GM23338 (cell line): ENCODE data around the gene PDP2. TPM values are rescaled to one million over a fixed set of nuclear protein-coding genes. Genes with fewer than 3 reads are reported as not detected.

Source experiments
- ATAC-seq: fragments of 200-7000 bp; cut with Tn5 transposase; 3 replicates; pipeline ENCODE4 v1.9.1; 2020
- DNase-seq: peaks from one replicate; pipeline ENCODE4 v3.0.0-alpha.2; 2015; ENCODE audit warnings: low spot score
- H2AFZ ChIP-seq: fragments of 200-600 bp; sonication (generic); 2 replicates; pipeline ENCODE4 v1.8.0; 2016; ENCODE audit warnings: antibody characterized with exemption, mild to moderate bottlenecking, moderate library complexity
- H3F3A ChIP-seq: fragments of 200-600 bp; sonication (generic); replicated peaks from 2 replicates; pipeline ENCODE4 v1.8.0; 2017; ENCODE audit warnings: antibody characterized with exemption, mixed run types, low read depth
- H3K27ac ChIP-seq: fragments of 200-600 bp; sonication (generic); 2 replicates; pipeline ENCODE4 v1.6.1; 2016; ENCODE audit warnings: low read depth
- H3K27me3 ChIP-seq: fragments of 200-600 bp; sonication (generic); 2 replicates; pipeline ENCODE4 v1.8.0; 2016; ENCODE audit warnings: mild to moderate bottlenecking, mixed run types, moderate library complexity; ENCODE audit not compliant: insufficient read depth
- H3K36me3 ChIP-seq: fragments of 200-600 bp; sonication (generic); 2 replicates; pipeline ENCODE4 v1.8.0; 2016; ENCODE audit warnings: mild to moderate bottlenecking; ENCODE audit not compliant: insufficient read depth
- H3K4me1 ChIP-seq: fragments of 200-600 bp; sonication (generic); 2 replicates; pipeline ENCODE4 v1.8.0; 2016; ENCODE audit warnings: mild to moderate bottlenecking, moderate library complexity; ENCODE audit not compliant: insufficient read depth
- H3K4me2 ChIP-seq: fragments of 200-600 bp; sonication (generic); 2 replicates; pipeline ENCODE4 v1.7.1; 2017; ENCODE audit warnings: mixed run types
- H3K4me3 ChIP-seq: fragments of 200-600 bp; sonication (generic); 2 replicates; pipeline ENCODE4 v1.6.1; 2016; ENCODE audit warnings: mixed run types
- H3K79me2 ChIP-seq: fragments of 200-600 bp; sonication (generic); replicated peaks from 2 replicates; pipeline ENCODE4 v1.8.0; 2017; ENCODE audit warnings: mild to moderate bottlenecking; ENCODE audit not compliant: insufficient read depth
- H3K9me2 ChIP-seq: fragments of 200-600 bp; sonication (generic); 2 replicates; pipeline ENCODE4 v1.8.0; 2017; ENCODE audit not compliant: insufficient read depth
- H4K20me1 ChIP-seq: fragments of 200-600 bp; sonication (generic); replicated peaks from 2 replicates; pipeline ENCODE4 v1.8.0; 2017; ENCODE audit warnings: mild to moderate bottlenecking; ENCODE audit not compliant: insufficient read depth
- H3K27ac Mint-ChIP-seq: 2 replicates; pipeline ENCODE4 v1.8.0; 2020; ENCODE audit warnings: inconsistent platforms, mild to moderate bottlenecking, moderate library complexity, mixed read lengths
- H3K27me3 Mint-ChIP-seq: 3 replicates; pipeline ENCODE4 v1.8.0; 2022; ENCODE audit warnings: low read depth, mild to moderate bottlenecking, moderate library complexity, mixed read lengths, inconsistent platforms; ENCODE audit not compliant: insufficient read depth, poor library complexity
- H3K36me3 Mint-ChIP-seq: 3 replicates; pipeline ENCODE4 v1.8.0; 2021; ENCODE audit warnings: low read depth, mild to moderate bottlenecking, inconsistent platforms, moderate library complexity, mixed read lengths
- H3K4me1 Mint-ChIP-seq: 3 replicates; pipeline ENCODE4 v1.8.0; 2020; ENCODE audit warnings: mild to moderate bottlenecking, inconsistent platforms, mixed read lengths
- H3K4me3 Mint-ChIP-seq: 3 replicates; pipeline ENCODE4 v1.8.0; 2021; ENCODE audit warnings: moderate library complexity, mild to moderate bottlenecking, inconsistent platforms, mixed read lengths
- H3K9me3 Mint-ChIP-seq: 3 replicates; pipeline ENCODE4 v1.8.0; 2020; ENCODE audit warnings: moderate library complexity, mild to moderate bottlenecking, inconsistent platforms, mixed read lengths
- CREB1 ChIP-seq: fragments of 250-450 bp; sonication (Bioruptor Pico); IDR thresholded peaks from 2 replicates; pipeline ENCODE4 v1.5.0; 2020; ENCODE audit warnings: low read depth, mild to moderate bottlenecking, moderate library complexity
- CTCF ChIP-seq, 2 experiments: fragments of 200-600 bp in 1 of 2; sonication (generic) in 1 of 2; conservative IDR thresholded peaks; 2 replicates each; pipeline versions ENCODE4 v1.5.1 to v1.6.1; 2016 to 2017; ENCODE audit warnings: antibody characterized with exemption in 2 of 2, low read depth in 2 of 2, mild to moderate bottlenecking in 2 of 2, moderate library complexity in 1 of 2
- ETS1 ChIP-seq: IDR thresholded peaks from 2 replicates; pipeline ENCODE4 v1.6.1; 2016; ENCODE audit warnings: antibody characterized with exemption
- EZH2 ChIP-seq: fragments of 200-600 bp; sonication (generic); IDR thresholded peaks from one replicate; pipeline ENCODE4 v1.8.0; 2017; ENCODE audit warnings: antibody characterized with exemption, mild to moderate bottlenecking, low read depth; ENCODE audit not compliant: unreplicated experiment
- EZH2phosphoT487 ChIP-seq: fragments of 200-600 bp; sonication (generic); IDR thresholded peaks from one replicate; pipeline ENCODE4 v1.8.1; 2018; ENCODE audit warnings: antibody characterized with exemption; ENCODE audit not compliant: unreplicated experiment
- JUNB ChIP-seq: IDR thresholded peaks from one replicate; pipeline ENCODE4 v1.6.1; 2016; ENCODE audit warnings: antibody characterized with exemption; ENCODE audit not compliant: unreplicated experiment
- NANOG ChIP-seq: IDR thresholded peaks from 2 replicates; pipeline ENCODE4 v1.6.1; 2016; ENCODE audit warnings: antibody characterized with exemption, borderline replicate concordance
- POLR2AphosphoS5 ChIP-seq: IDR thresholded peaks from 2 replicates; pipeline ENCODE4 v1.6.1; 2016; ENCODE audit warnings: antibody characterized with exemption, low read depth
- REST ChIP-seq: IDR thresholded peaks from one replicate; pipeline ENCODE4 v1.6.1; 2018; ENCODE audit warnings: antibody characterized with exemption; ENCODE audit not compliant: unreplicated experiment
- STAT1 ChIP-seq: IDR thresholded peaks from one replicate; pipeline ENCODE4 v1.6.1; 2016; ENCODE audit warnings: antibody characterized with exemption; ENCODE audit not compliant: unreplicated experiment
- ZNF114 ChIP-seq: fragments of 250-450 bp; sonication (Bioruptor Pico); IDR thresholded peaks from 2 replicates; pipeline ENCODE4 v1.5.0; 2020; ENCODE audit warnings: mild to moderate bottlenecking, moderate library complexity
- polyA plus RNA-seq: library from polyadenylated mRNA; unstranded; fragments of >200 nt; fragmentation: Nextera tagmentation; extraction: Ambion mirVana; gene quantifications from 2 replicates; pipeline ENCODE4 v1.2.1, GENCODE V29; 2016
- total RNA-seq: library from RNA; depleted of rRNA; stranded (reverse); fragments of >200 nt; shearing (Covaris generic); gene quantifications from 2 replicates; pipeline ENCODE4 v1.2.3, GENCODE V29; 2014

PDP2 gene
- total and polyA plus RNA-seq, 2 experiments from 2014 or later, result 9.0 to 23.2 TPM

GRCh38 chr16:66939366-66939765, 59.1 kb downstream of the PDP2 start:
- Histone ChIP-seq H3K79me2 (no peaks in the 10 kb centered on the region), H3F3A (no peaks in the 10 kb centered on the region), H2AFZ (no peak overlapping the region), H3K27me3 (peaks cover 20% of the 10 kb centered on the region), H3K36me3 (no peaks in the 10 kb centered on the region), H3K4me1 (no peaks in the 10 kb centered on the region), H4K20me1 (peaks cover 10% of the 10 kb centered on the region), H3K9me2 (no peaks in the 10 kb centered on the region), H3K27ac (no peak overlapping the region), H3K4me2 (no peak overlapping the region), H3K4me3 (no peak overlapping the region)
- Mint-ChIP-seq H3K27ac (no peak overlapping the region), H3K36me3 (peaks cover 19% of the 10 kb centered on the region), H3K9me3 (no peaks in the 10 kb centered on the region), H3K27me3 (peaks cover 22% of the 10 kb centered on the region), H3K4me1 (peaks cover 4% of the 10 kb centered on the region; the same call in 1 of the 3 replicates), H3K4me3 (no peak overlapping the region)
- ATAC-seq (no peak), DNase-seq (no peak)
- TF ChIP-seq EZH2 (no peak), STAT1 (no peak), CTCF (conservative IDR thresholded peaks at IDR 0.05; ENCODE audit: low read depth in 2 of 2) (no peak), JUNB (no peak), NANOG (no peak), CREB1 (CRISPR knock-in tag) (no peak), ETS1 (no peak), REST (no peak), EZH2phosphoT487 (no peak)

- Histone ChIP-seq H3K79me2 (no peaks in the 10 kb centered on the region), H3K4me3 (no peak overlapping the region), H2AFZ (no peak overlapping the region), H4K20me1 (peaks cover 10% of the 10 kb centered on the region), H3F3A (no peaks in the 10 kb centered on the region), H3K9me2 (no peaks in the 10 kb centered on the region), H3K27ac (no peak overlapping the region), H3K27me3 (peaks cover 12% of the 10 kb centered on the region), H3K4me1 (no peaks in the 10 kb centered on the region), H3K4me2 (no peak overlapping the region), H3K36me3 (no peaks in the 10 kb centered on the region)
- peaks cover 2% of the 10 kb centered on the region; the same call in 1 of the 3 replicates for H3K4me1 Mint-ChIP-seq
- ATAC-seq (no peak), DNase-seq (no peak)
- no peaks in the 10 kb centered on the region for H3K9me3 Mint-ChIP-seq
- no peak overlapping the region for H3K27ac Mint-ChIP-seq
- no peak overlapping the region for H3K4me3 Mint-ChIP-seq
- peaks cover 16% of the 10 kb centered on the region for H3K27me3 Mint-ChIP-seq
- H3K36me3 Mint-ChIP-seq, result peaks cover 19% of the 10 kb centered on the region
- TF ChIP-seq JUNB, result no peak
- no peak for TF ChIP-seq NANOG
- TF ChIP-seq ZNF114 (CRISPR knock-in tag), result no peak
- no peak for TF ChIP-seq REST
- no peak for TF ChIP-seq POLR2AphosphoS5
- no peak for TF ChIP-seq EZH2phosphoT487
- no peak for TF ChIP-seq CREB1 (CRISPR knock-in tag)
- no peak for TF ChIP-seq CTCF (conservative IDR thresholded peaks at IDR 0.05; ENCODE audit: low read depth in 2 of 2)
- no peak for TF ChIP-seq STAT1
- TF ChIP-seq EZH2, result no peak
These were observed 59.9 kb downstream of the PDP2 start for GRCh38 chr16:66940236-66940635.
